T-helper 9 cell (primary cell): ENCODE measurements around the gene CEP104.

Experiments
- DNase-seq: peaks from one replicate; pipeline ENCODE4 v3.0.0-alpha.2; 2020

CEP104 gene

DNA sequence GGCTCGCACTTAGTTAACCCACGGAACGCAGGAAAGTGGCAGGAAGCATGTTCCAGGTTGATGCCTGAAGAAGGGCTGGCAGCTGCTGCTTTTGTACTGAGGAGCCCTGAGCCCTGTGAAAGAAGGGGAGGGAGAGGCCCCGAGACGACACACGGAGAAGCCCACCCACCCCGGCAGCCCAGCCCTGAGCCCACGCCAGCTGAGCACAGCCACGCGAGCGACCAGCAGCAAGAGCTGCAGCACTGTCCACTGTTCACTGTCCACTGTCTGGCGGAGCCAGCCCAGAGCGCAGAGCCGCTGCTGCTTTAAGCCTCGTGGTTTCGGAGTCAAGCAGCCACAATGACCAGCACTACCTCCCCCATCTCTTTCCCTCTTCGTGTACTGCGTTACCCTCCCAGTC is 66.1 kb downstream of the CEP104 start:
- no peak for DNase-seq

DNA sequence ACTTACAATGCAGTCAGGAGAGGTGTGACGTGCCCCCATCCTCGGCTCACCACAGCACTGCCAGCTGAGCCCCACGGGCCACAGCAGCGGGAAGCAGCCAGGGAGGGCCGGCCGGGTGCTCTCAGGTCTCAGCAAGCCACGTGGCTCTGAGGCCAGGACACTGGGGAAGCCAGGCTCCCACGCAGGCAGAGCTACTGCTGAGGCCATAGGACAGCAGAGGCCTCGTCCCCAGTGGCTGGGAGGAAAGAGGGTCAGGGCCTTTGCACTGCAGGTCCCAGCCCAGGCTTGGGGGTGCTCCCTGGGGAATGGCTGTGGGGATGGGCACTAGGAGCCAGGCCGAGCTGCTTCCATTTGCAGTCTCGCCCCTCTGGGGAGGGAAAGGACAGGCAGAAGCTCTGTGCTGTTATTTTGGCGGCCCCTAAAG is 66.5 kb downstream of the CEP104 start:
- DNase-seq: no peak

DNA sequence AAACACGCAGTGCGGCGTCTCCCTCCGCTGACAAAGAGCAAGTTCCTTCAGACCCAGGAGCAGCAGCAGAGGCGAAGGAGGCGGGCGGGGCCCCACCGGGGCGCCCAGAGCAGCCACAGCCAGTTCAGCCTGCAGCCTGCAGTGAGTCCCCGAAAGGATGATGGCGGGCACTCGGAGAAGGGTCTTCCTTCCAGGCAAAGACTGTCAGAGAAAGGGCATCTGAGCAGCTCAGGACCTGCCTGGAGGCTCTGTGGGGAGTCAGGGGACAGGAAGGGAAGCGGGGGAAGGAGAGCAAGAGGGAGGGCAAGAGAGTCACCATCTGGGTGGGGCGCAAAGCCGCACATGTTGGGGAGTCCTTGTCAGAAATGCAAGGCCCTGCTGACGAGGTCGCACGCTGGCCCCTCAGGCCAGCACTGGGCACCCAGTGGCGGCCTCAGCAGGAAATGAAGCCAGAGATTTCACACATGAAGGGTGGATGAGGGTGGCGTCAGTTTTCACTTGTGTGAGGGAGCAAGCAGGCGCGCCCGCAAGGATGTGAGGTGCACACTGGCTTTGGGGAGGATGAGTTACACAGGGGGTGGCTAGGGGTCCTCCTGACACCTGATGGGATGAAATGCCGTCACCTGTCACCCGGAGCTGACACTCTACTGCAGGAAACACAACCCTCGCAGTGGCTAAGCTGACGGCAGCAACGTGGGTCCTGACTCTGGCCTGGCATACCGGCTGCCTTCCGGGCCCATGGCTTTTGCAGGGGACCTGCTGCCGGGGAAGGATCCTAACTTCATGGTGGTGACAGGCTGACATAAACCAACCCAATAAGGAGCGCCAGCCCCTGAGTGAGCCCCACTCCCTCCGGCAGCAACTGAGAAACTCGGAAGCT is 67.3 kb downstream of the CEP104 start:
- DNase-seq: no peak

DNA sequence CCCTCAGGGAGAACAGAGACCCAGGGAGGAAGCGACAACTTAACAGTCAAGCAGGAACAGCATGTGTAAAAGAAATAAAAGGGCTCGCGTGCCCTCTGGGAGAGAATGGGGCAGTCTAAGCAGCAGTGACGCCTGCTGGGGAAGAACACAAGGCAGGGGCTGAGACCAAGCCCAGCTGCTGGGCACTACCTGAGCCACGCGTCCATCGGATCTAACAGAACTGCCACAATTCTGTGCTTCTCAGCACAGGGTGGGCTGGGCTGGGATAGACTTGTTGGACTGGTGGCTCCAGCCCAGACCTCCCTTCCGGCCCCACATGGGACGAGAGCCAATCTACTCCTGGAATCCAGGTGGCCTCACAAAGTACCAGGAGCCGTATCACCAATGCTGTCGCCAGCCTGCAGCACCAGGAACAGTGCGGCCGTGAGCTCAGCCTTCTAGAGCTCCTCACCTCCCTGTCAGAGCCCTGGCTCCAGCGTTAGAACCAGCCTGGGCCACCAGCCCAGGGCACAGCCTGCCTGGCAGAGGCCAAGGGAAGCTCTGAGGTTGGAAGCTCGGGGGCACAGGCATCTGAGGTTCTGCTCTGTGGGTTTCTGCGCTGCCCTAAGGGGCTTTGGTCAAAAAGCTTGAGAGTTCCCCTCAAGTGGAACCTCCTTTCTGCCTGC is 68.1 kb downstream of the CEP104 start:
- DNase-seq: no peak

DNA sequence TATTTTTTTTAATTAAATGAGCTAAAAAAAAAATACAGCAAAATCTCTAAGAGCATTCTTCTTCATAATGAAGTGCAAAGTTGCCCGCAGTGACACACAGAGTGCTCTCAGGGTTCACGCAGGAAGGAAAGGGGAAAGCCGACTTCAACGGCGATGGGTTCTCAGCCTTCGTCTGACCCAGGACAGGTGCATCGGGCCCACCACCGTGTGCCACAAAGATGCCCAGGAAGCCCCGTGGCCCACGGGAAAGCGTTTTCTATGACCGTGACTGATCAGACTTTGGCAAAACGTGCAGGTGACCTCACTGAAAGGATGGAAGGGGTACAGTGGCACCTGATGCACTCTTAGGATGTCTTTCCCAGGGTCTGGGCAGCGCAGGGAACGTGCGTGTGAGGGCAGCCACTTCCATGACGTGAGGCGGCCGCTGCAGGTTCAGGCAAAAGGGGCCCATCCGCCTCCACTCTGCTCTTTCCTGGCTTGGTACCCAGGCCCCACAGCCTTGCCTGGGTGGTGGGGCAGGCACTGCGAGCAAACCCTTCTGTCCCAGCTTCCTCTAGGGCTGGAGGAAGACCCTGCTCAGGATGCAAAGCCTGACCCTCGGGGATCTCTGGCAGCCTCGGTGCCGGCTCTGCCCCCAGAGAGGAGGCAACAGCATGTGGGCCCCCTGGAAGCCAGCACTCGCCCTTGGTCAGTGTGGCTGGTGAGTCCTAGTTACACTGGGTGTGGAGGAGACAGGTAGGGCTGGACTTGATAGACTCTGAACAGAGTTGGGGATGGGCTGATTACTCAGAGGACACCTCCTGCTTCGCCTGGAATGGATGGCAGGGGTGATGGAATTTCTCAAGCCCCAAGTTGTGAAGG is 69.0 kb downstream of the CEP104 start:
- no peak for DNase-seq

DNA sequence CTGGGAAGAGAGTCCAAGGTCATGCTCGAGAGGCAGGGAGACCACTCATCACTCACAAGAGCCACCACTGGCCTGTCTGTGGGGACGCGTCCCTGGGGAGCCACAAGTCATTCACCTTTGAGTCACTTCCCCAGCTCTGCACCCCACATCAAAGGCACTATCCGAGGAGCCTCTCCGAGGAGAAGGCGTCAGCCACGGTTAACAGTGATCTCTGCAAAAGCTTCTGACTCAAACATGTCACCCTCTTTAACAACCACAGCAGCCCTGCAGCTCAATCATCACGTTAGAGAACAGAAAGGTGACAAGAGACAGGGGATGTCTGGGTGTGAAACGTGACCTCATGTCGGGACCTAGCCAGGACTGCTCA is 69.7 kb downstream of the CEP104 start:
- DNase-seq: peak; percentile 26

DNA sequence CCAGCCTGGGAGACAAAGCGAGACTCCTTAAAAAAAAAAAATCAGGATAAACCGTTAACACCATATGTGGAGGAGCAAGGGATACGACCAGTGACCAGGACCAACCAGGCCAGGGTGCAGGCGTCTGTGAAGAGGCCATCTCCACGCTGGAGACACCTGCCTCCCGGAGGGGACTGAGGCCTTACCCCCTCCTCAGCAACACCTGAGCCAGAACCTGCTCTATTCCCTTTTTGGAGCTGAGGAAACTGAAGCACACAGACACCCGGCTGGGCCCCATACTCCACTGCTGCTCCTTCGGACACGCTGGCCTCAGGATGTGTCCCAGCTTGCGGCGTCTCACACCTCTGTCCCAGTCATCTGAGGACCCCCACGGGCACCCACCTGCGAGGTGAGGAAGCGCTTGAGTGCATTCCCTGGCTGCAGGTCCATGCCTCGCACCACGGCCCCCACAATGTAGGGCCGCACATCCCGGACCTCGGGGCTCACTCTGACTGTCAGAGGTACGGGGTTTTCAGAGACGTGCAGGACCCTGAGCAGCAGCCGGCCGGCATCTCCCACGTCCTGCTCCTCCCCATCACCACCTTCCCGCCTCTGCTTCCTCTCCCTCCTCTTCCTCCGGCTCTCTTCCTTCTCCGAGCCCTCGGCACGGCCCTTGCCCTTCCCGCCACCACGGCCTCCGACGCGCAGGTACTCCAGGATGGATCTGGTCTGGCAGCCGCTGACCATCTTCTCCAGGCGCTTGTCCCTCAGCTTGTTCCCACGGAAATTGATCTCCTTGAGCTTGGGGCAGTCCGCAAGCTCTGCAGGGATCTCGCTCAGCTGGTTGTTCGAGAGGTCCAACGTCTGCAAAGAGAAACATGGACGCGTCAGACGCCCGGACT is 70.3 kb downstream of the CEP104 start:
- DNase-seq: no peak

DNA sequence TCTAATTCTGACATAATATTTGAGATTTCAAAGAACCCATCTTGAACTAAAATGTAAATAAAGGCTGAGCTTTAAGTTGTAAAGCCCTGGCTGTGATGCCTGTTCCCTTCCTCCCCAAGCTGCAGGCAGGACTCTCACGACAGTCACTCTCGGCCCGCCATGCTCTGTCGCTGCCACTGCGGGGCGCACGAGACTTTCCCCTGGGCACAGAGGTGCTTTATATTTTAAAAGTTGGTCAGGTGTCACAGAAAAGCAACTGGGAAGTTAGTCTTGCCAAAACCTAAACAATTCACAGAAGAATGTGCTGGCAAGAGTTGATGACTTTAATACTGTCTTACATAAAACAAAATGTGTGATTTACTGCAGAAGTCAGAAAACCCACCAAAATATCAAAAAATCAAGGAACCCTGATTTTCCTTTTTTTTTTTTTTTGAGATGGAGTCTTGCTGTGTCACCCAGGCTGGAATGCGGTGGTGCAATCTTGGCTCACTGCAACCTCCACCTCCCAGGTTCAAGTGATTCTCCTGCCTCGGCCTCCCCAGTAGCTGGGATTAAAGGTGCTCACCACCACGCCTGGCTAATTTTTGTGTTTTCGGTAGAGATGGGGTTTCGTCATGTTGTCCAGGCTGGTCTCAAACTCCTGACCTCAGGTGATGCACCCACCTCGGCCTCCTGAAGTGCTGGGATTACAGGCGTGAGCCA is 71.4 kb downstream of the CEP104 start:
- DNase-seq: no peak

DNA sequence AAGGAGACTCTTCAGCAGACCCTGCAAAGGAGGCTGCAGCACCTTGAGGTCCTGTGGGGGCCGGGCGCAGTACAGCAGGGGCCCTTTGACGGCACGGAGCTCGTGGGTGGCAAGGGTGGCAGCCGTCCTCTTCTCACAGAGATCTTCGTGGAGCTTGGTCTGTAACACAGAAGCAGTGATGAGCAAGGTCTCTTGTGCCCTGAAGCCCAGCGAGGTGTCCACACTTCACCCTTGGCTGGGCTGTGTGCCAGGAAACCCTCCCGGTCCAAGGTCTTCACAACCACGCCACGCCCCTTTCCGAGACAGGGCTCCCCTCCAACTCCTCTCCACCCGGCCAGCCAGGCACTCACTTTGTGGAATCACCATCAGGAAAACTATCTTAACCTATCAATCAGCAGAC is 72.0 kb downstream of the CEP104 start:
- DNase-seq: no peak

DNA sequence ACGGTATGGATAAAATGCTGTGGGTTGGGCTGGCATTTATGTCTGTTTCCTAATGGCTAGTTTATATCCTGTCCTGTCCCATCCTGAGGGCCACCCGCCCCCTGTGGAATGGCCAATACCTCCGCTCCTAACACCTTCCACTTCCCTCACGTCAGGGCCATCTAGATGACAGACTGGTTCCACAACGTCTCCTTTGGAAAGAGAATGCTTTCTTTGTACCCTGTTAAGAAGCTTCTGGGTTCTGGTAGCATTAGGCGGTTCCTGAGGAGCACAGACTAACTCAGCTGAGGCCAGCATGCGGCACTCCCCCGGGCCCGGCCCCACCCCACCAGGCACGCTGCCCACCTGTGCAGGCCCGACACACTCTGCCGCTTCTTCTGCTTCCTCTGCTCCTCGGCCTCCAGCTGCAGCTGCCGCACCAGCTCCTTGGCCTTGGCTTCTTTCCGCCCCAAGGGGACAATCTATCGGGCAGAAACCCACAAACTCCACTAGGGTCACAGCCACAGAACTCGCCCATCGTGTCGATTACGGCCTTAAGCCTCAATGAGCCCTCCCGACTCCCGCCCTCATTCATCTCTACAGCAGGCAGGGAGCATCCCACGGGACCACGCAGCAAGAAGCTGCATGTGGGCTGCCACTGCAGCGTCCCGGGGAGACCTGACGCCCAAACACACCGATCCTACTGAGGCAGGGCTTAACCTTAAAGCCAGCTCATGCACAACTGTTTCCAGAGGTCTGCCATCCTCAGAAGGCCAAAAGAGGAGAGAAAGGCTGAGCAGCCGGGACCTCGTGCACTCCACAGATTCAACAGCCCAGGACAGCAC is 73.1 kb downstream of the CEP104 start:
- DNase-seq: no peak

DNA sequence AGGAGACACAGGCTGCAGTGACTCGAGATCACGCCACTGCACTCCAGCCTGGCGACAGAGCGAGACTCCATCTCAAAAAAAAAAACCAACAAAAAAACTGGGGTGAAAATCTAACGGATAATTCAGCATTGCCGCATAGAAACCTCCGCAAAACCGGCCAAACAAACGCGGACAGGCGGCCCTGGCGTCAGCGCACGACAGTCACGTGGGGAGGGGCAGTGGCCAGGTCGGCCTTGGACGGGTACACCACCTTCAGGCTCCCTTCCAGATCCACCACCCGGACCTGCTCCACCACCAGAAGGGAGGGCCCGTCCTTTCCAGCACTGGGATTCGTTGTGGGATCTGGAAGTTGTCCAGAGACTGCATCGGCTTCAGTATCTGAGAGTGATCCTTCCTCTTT is 76.1 kb downstream of the CEP104 start:
- no peak for DNase-seq

DNA sequence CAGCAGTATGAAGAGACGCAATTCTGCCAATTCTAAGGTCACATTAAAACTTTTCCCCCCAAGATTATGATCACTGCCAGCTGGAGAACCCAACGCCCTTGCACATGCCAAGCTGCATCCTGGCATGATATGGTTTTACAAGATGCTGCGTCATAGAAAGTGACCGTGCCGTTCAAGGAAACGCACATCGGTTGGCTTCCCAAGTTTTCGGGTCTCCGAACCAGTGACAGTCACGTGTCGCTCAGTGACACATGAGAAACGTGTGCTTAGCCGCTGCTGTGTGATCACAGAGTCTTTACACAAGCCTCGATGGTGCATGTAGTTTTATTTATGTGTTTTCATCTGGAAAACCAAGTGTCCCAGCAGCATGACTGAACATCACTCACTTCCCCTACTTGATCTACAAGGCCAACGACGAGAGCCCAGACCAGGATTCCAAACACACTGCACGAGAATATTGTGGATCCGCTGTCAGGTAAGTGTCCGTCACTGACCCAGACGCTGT is 77.0 kb downstream of the CEP104 start:
- DNase-seq: no peak

DNA sequence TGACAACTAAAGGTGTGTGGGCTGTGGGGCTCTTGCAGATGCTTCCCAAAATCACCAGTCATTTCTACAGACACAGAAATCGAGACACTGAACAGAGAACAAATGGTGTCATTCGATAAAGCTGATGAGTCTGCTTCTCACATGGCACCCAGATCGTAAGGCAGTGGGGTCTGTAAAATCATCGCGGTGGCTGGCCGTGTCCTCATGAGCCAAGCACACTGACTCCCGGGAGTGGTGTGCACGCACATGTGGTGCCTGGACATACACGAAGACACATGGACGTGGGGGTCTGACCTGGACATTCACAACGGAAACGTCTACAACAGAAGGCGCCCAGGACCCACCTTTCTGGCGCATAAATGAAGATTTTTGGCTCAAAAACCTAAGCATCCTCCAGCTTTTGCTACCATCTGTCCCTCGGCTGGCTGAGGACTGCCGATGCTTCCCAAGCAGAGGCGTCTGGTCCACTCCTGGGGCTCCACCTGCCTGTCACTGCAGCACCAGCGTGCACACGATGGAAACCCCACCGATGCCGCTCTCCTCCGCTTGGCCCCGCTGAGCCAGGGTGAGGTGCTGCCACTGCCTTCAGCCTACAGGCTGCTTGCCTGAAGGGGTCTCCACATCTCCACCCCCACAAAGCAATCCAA is 77.6 kb downstream of the CEP104 start:
- no peak for DNase-seq

DNA sequence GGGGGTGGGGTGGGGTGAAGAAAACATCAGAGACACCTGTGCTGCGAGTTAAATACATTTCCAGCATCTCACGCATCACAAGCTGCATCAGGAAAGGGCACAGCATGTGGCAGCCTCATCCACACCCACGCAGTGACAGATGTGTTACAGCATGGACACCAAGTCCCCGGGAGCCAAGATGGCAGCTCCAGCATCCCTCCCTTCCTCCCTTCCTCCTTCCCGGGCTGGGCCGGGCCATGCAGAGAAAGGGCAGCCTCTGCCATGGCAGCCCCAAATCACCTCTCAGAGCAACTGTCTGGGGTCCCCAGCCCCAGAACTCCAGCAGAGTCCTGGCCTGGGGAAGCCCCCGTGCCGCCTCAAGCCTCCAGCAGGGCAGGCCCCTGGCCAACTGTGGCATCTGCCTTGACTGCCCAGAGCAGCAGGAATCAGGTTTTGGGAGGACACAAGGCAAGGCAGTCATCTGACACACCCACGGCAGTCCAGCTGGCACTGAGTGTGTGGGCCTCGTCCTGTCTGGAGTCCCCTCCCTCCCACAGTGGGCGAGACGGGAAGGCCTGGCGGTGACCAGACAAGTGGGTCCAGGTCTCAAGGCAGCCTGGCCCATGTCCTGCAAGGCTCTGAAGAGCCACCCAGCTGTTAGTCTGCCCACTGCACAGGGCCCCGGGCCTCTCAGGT is 78.3 kb downstream of the CEP104 start:
- no peak for DNase-seq

DNA sequence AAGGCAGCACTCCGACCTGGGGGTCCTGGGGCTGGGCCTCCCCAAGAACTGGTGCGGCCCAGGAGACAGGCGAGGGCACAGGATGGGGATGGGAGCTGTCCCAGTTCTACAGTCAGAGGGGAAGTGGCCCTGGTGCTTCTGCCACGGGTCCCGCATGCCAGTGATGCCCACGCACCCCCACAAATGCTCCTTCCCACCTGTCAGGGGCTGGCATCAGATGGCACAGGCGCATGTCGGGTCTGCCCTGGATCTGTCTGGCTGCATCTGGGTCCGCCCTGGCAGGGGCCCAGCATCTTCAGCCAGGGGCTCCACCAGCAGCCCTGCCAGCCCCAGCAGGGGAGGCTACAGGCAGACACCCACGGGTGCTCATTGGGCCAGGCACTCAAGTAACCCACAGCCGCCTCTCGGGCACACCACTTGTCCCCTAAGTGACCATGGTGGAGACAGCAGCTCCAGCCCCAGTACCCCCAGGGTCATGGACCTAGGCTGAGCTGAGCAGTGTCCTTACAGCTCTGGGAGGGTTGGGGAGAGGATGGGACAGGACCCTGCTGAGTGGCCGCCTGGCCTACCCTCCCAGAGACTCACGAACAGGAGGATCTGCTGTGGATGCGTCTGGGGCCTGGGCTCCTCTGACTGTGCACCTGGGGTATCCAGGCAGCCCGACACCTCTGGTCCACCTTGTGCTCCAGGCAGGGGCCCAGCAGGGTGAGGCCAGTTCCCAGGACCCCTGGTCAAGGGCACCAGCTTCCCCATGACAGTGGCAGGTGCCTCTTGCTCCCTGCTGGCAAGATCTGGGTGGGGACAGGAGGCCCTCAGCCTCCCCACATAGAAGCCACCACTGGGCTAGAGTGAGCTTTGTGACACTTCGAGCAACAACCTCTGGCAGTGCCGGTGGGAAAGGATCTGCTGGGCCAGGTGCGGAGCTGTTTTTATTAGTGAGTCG is 79.1 kb downstream of the CEP104 start:
- DNase-seq: no peak

DNA sequence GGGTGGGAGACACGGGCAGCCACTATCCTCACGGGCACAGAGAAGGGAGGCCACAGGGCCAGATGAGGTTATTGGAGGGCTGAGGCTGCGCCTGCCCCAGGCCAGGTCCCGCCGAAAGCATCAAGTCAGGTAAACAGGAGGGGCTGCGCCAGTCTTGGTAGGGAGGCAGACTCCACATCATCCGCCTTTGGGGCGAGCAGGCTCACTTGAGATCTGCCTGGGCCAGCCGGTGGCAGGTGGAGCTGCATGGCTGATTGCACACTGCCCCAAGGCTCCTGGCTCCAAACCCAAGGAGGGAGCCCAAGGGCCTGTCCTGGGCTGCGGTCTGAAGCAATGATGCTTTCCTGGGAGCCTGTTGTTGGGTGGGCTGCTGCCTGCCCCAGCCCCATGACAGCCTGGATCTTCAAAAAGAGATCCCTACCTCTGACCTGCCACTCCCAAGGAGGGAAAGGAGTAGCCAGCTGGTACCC is 79.9 kb downstream of the CEP104 start:
- DNase-seq: no peak

DNA sequence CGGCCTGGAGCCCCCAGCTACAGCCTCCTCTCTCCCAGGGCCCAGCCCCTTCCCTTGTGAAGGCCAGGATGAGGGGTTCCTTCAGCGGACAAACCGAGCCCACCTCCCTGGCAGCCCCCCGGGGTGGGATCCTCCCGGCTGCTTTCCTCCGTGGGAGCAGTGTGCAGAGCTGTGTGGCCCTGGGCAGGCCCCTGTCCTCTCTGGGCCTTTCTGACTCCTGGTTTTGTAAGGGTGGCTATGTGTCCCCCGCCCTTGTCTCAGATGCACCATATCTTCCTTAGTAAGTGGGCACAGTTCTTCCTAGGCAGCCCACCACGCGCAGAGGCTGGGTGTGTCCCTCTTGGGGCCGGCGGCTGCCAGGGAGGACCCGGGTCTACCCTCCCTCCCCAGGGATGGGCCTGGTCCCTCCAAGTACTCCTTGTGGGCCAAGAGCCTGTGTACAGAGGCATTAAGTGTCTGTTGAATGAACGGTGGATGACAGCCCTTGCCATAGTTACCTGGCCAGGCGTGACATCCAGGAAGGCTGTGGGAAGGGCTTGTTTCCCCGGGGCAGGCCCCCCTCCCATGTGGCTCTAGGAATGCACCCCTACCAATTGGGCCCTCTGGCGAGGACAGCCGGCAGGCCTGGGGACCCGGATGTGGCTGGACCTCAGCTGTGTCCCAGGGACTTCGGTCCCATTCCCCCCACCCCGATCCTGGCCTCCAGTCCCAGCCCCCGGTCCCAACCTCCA is 80.6 kb downstream of the CEP104 start:
- DNase-seq: no peak
